Endothelial cell of umbilical vein (primary cell): ENCODE results near the gene RHOG.

Experiments used
- CTCF ChIP-seq, 2 donors: IDR thresholded peaks; 1 replicate in 1 of 2; 2 replicates in 1 of 2; pipeline ENCODE4 v1.5.1; 2011; ENCODE audit warnings: low read length in 2 of 2, mild to moderate bottlenecking in 2 of 2, moderate library complexity in 2 of 2, control low read depth in 1 of 2, inconsistent platforms in 1 of 2, low read depth in 1 of 2; ENCODE audit not compliant: insufficient read depth in 1 of 2; ENCODE audit errors: extremely low read depth in 1 of 2
- EZH2 ChIP-seq: IDR thresholded peaks from 2 replicates; pipeline ENCODE4 v1.6.1; 2012; ENCODE audit warnings: borderline replicate concordance, low read depth, mild to moderate bottlenecking, moderate library complexity, low read length, inconsistent platforms; ENCODE audit not compliant: severe bottlenecking
- FOS ChIP-seq: IDR thresholded peaks from 2 replicates; pipeline ENCODE4 v1.6.1; 2011; ENCODE audit warnings: mild to moderate bottlenecking, low read length, moderate library complexity, borderline replicate concordance; ENCODE audit not compliant: insufficient read depth

- TF ChIP-seq CTCF (IDR thresholded peaks at IDR 0.05; ENCODE audit: extremely low read depth in 1 of 2, insufficient read depth in 1 of 2, low read depth in 1 of 2, low read length in 2 of 2) (no peak), EZH2 (no peak), FOS (no peak)
Observed at GRCh38 chr11:3831378-3832239, 9.2 kb downstream of the RHOG start.
